Left cardiac atrium (tissue), 4 donors: ENCODE results near the gene TSPOAP1. TPM values are rescaled to one million over a fixed set of nuclear protein-coding genes. Genes with fewer than 3 reads are reported as not detected.

Source experiments
- ATAC-seq, 2 donors: fragments of 200-7000 bp; cut with Tn5 transposase; one replicate each; pipeline ENCODE4 v1.9.1; 2020; ENCODE audit warnings: mild to moderate bottlenecking in 2 of 2, moderate library complexity in 2 of 2
- DNase-seq: peaks from one replicate; pipeline ENCODE4 v3.0.0-alpha.2; 2020
- intact Hi-C, 2 donors: fragments of 100-400 bp; cut with DNase I; formaldehyde crosslinking; loops; one replicate each; pipeline versions ENCODE4 v1.14.1 to v1.15.1; 2022 to 2023
- long read RNA-seq: library from polyadenylated mRNA; unstranded; transcript quantifications from one replicate; pipeline ENCODE4 v2.0.0, GENCODE V29; 2021
- total RNA-seq, 2 donors: library from RNA; stranded (reverse); fragmentation: NEBNext Ultra II Directional; extraction: Animal tissue kit (Norgen Biotek cat#: 25700); gene quantifications; one replicate each; pipeline ENCODE4 v1.2.1, GENCODE V29; 2021
- donor health status: DM: no; HTN: yes; CAD: no.
- donor health status: DM: no; HTN: yes; CAD: no; lungs with severe emphysema.
- donor health status: DM: yes; HTN: yes; CAD: no.
- donor health status: Dilated cardiomyopathy.

TSPOAP1 gene
- 1 to 10 TPM; 8.8 to 9.0 TPM for total RNA-seq
- long read RNA-seq, partial matches to known transcripts: 4 of 9 reads
- long read RNA-seq, other reads (novel, unspliced or antisense): 4 of 9 reads

GRCh38 chr17:58328195-58329034 lies at the start of gene TSPOAP1:
Gene TSPOAP1 (minus strand): TSS chr17:58328795. CDS start chr17:58327920, 875 bp downstream.
- no peak for ATAC-seq
- intact Hi-C loops: no loop called here
- no peak for DNase-seq

GRCh38 chr17:58377661-58378060 lies 49.1 kb upstream of the TSPOAP1 start:
- intact Hi-C loops: no loop called here
- ATAC-seq: no peak
- DNase-seq: no peak

- ATAC-seq (no peak), DNase-seq (no peak)
- intact Hi-C loops: no loop called here
Observed at GRCh38 chr17:58377093-58377601, 48.6 kb upstream of the TSPOAP1 start.

- no peak for DNase-seq
- intact Hi-C loops: no loop called here
- no peak for ATAC-seq
Observed at GRCh38 chr17:58376472-58377000, 47.9 kb upstream of the TSPOAP1 start.

- intact Hi-C loops: no loop called here
- no peak for ATAC-seq
- DNase-seq: no peak
Observed at GRCh38 chr17:58375811-58376210, 47.2 kb upstream of the TSPOAP1 start.

GRCh38 chr17:58375256-58375655 lies 46.7 kb upstream of the TSPOAP1 start:
- no peak for ATAC-seq
- DNase-seq: no peak
- intact Hi-C loops: no loop called here

GRCh38 chr17:58373923-58374322 lies 45.3 kb upstream of the TSPOAP1 start:
- ATAC-seq: no peak
- DNase-seq: no peak
- intact Hi-C loops: no loop called here

- intact Hi-C loops: no loop called here
- no peak for ATAC-seq
- no peak for DNase-seq
Observed at GRCh38 chr17:58373003-58373402, 44.4 kb upstream of the TSPOAP1 start.

- intact Hi-C loops: no loop called here
- ATAC-seq (no peak), DNase-seq (no peak)
Observed at GRCh38 chr17:58371300-58371950, 42.8 kb upstream of the TSPOAP1 start.

GRCh38 chr17:58370716-58371115 lies 42.1 kb upstream of the TSPOAP1 start:
- DNase-seq: no peak
- ATAC-seq: no peak
- intact Hi-C loops: no loop called here

GRCh38 chr17:58370309-58370708 lies 41.7 kb upstream of the TSPOAP1 start:
- intact Hi-C loops: no loop called here
- DNase-seq (no peak), ATAC-seq (no peak)

GRCh38 chr17:58369214-58370031 lies 40.8 kb upstream of the TSPOAP1 start:
- intact Hi-C loops: no loop called here
- DNase-seq: no peak
- no peak for ATAC-seq

GRCh38 chr17:58368860-58369213 lies 40.2 kb upstream of the TSPOAP1 start:
- ATAC-seq: no peak
- DNase-seq: no peak
- intact Hi-C loops: no loop called here

GRCh38 chr17:58367461-58367860 lies 38.9 kb upstream of the TSPOAP1 start:
- DNase-seq (no peak), ATAC-seq (no peak)
- intact Hi-C loops: no loop called here

GRCh38 chr17:58365980-58366595 lies 37.5 kb upstream of the TSPOAP1 start:
- intact Hi-C loops: no loop called here
- ATAC-seq (no peak), DNase-seq (no peak)

- DNase-seq (no peak), ATAC-seq (no peak)
- intact Hi-C loops: no loop called here
Observed at GRCh38 chr17:58365185-58365979, 36.8 kb upstream of the TSPOAP1 start.

- DNase-seq: no peak
- ATAC-seq: no peak
- intact Hi-C loops: no loop called here
Observed at GRCh38 chr17:58364270-58364942, 35.8 kb upstream of the TSPOAP1 start.
